HepG2 (cell line): Measurements from ENCODE around the gene PASK.

Experiments
- IKZF1 ChIP-seq: fragments of 450-650 bp; IDR thresholded peaks from 2 replicates; pipeline ENCODE4 v1.7.1; 2016
- JUN ChIP-seq: sonication (generic); formaldehyde crosslinking; IDR thresholded peaks from 2 replicates; pipeline ENCODE4 v1.4.0; 2020; ENCODE audit warnings: mild to moderate bottlenecking, missing genetic modification reagents
- SMAD9 ChIP-seq: sonication (generic); formaldehyde crosslinking; IDR thresholded peaks from 2 replicates; pipeline ENCODE4 v1.5.1; 2020; ENCODE audit warnings: mild to moderate bottlenecking, missing genetic modification reagents
- TCF12 ChIP-seq, 2 experiments: fragments of 450-650 bp in 1 of 2; sonication (generic) in 1 of 2; formaldehyde crosslinking in 1 of 2; IDR thresholded peaks; 2 replicates each; pipeline versions ENCODE4 v1.6.1 to v1.8.0; 2017 to 2022; ENCODE audit warnings: antibody characterized with exemption in 1 of 2, mild to moderate bottlenecking in 1 of 2, missing genetic modification reagents in 1 of 2, moderate library complexity in 1 of 2
- ZNF34 ChIP-seq: sonication (generic); formaldehyde crosslinking; IDR thresholded peaks from 2 replicates; pipeline ENCODE4 v1.4.0; 2020; ENCODE audit warnings: mild to moderate bottlenecking, missing genetic modification reagents, borderline replicate concordance
- ZNF441 ChIP-seq: sonication (generic); formaldehyde crosslinking; IDR thresholded peaks from 2 replicates; pipeline ENCODE4 v1.7.0; 2021; ENCODE audit warnings: missing genetic modification reagents, borderline replicate concordance
- TF ChIP-seq, protein P1 (sequence below): sonication (generic); formaldehyde crosslinking; IDR thresholded peaks from 2 replicates; pipeline ENCODE4 v1.8.1; 2023; ENCODE audit warnings: missing genetic modification reagents, inconsistent platforms, borderline replicate concordance
- TF ChIP-seq, protein P2 (sequence below): sonication (generic); formaldehyde crosslinking; IDR thresholded peaks from 2 replicates; pipeline ENCODE4 v1.5.0; 2020; ENCODE audit warnings: mild to moderate bottlenecking, missing genetic modification reagents, moderate library complexity

DNA sequence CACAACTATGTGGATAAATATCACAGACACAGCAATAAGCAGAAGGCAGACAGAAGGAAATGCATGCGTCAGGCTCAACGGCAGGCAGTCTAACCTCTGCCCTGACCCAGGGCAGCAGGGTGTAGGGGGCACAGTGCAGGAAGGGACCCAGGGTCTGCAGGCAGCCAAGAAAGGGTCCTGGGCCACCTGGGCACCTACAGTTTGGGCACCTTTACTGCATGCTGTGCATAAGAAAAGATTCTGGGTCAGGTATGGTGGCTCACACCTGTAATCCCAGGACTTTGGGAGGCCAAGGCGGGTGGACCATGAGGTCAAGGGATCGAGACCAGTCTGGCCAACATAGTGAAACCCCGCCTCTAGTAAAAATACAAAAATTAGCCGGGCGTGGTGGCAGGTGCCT lies 17.7 kb downstream of the PASK start:
- TF ChIP-seq, protein P1, sequence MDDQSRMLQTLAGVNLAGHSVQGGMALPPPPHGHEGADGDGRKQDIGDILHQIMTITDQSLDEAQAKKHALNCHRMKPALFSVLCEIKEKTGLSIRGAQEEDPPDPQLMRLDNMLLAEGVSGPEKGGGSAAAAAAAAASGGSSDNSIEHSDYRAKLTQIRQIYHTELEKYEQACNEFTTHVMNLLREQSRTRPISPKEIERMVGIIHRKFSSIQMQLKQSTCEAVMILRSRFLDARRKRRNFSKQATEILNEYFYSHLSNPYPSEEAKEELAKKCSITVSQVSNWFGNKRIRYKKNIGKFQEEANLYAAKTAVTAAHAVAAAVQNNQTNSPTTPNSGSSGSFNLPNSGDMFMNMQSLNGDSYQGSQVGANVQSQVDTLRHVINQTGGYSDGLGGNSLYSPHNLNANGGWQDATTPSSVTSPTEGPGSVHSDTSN (CRISPR knock-in tag), result no peak
- TF ChIP-seq IKZF1, result no peak
- TF ChIP-seq ZNF441 (CRISPR knock-in tag), result no peak
- TF ChIP-seq, protein P2, sequence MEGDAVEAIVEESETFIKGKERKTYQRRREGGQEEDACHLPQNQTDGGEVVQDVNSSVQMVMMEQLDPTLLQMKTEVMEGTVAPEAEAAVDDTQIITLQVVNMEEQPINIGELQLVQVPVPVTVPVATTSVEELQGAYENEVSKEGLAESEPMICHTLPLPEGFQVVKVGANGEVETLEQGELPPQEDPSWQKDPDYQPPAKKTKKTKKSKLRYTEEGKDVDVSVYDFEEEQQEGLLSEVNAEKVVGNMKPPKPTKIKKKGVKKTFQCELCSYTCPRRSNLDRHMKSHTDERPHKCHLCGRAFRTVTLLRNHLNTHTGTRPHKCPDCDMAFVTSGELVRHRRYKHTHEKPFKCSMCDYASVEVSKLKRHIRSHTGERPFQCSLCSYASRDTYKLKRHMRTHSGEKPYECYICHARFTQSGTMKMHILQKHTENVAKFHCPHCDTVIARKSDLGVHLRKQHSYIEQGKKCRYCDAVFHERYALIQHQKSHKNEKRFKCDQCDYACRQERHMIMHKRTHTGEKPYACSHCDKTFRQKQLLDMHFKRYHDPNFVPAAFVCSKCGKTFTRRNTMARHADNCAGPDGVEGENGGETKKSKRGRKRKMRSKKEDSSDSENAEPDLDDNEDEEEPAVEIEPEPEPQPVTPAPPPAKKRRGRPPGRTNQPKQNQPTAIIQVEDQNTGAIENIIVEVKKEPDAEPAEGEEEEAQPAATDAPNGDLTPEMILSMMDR (CRISPR knock-in tag), result no peak
- TF ChIP-seq SMAD9, result no peak
- no peak for TF ChIP-seq TCF12 (IDR thresholded peaks at IDR 0.05)
- TF ChIP-seq TCF12 (CRISPR knock-in tag; IDR thresholded peaks at IDR 0.05), result no peak
- no peak for TF ChIP-seq ZNF34 (CRISPR knock-in tag)
- no peak for TF ChIP-seq JUN (CRISPR knock-in tag)
